Neuron (in vitro differentiated cells): ENCODE results near the gene TRPV5.

ENCODE experiments used
- H2AFZ ChIP-seq: one replicate; pipeline ENCODE4 v1.6.1; 2013; ENCODE audit warnings: low read depth, mild to moderate bottlenecking, inconsistent platforms, low read length, moderate library complexity
- H3K27me3 ChIP-seq: one replicate; pipeline ENCODE4 v1.6.1; 2013; ENCODE audit warnings: low read length; ENCODE audit not compliant: insufficient read depth
- H3K36me3 ChIP-seq: one replicate; pipeline ENCODE4 v1.6.1; 2013; ENCODE audit warnings: low read length; ENCODE audit not compliant: insufficient read depth
- H3K4me1 ChIP-seq: one replicate; pipeline ENCODE4 v1.6.1; 2013; ENCODE audit warnings: low read length; ENCODE audit not compliant: insufficient read depth
- H3K4me3 ChIP-seq: 2 replicates; pipeline ENCODE4 v1.5.1; 2013; ENCODE audit warnings: mild to moderate bottlenecking, low read length, moderate library complexity
- H3K9me3 ChIP-seq: one replicate; pipeline ENCODE4 v1.6.1; 2013; ENCODE audit warnings: low read length

The TRPV5 gene

DNA sequence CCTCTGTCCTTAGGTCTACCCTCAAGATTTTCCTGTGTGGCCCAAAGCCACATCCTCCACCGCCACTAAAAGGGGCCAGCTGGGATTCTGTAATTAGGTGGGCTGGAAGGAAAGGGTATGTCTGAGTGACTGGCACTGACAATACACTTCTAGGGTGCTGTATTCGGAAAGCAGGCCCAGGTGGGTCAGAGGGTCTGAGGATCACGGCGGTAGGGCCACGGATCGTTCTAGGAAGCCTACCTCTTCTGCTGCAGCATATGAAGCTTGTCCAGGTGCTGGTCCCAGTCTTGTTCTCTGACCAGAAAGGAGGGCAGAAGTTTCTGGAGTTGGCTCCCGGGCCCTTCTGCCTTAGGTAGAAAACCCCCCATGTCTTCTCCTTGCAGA lies 462 bp downstream of the TRPV5 start:
- no peak overlapping the region for H3K4me3 ChIP-seq
- H2AFZ ChIP-seq = no peak overlapping the region

DNA sequence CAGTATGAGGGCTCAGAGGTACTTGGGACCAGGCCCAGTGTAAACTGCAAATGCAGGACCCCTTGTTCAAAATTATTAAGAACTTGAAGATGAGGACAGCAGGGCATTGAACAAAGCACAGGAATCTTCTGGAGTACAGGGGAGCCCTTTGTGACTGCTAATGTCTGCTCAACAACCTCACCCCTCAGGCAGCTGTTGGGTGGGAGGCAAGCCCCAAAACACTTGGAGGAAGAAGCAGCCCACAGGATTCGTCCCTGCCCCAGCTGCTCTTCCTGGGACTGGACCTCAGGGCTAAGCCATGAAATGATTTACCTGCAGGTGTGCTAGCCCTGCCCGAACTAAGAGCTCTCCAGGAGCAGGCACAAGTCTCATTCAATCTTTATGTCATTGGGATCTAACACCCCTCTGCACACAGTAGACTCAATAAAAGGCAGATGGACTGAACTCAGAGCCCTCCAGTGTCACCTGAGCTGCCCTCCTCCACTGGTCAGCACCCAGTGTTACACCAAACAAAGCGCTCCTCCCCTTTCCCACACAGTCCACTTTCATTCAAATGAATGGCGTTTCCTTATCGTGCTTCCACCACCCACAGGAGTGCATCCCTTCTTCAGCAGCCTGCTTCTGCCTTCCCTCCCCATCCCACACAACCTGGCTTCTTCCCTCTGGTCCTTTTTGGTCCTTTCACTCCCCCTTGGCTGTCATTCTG lies 1.0 kb downstream of the TRPV5 start:
- H3K36me3 ChIP-seq = no peaks in the 10 kb centered on the region
- no peaks in the 10 kb centered on the region for H3K27me3 ChIP-seq
- H3K4me1 ChIP-seq = no peaks in the 10 kb centered on the region
- no peaks in the 10 kb centered on the region for H3K9me3 ChIP-seq
- no peak overlapping the region for H3K4me3 ChIP-seq
- H2AFZ ChIP-seq = no peak overlapping the region

More for the DNA sequence above, 462 bp downstream of the TRPV5 start:
- no peaks in the 10 kb centered on the region for H3K4me1 ChIP-seq
- H3K27me3 ChIP-seq = no peaks in the 10 kb centered on the region
- H3K36me3 ChIP-seq = no peaks in the 10 kb centered on the region
- no peaks in the 10 kb centered on the region for H3K9me3 ChIP-seq

DNA sequence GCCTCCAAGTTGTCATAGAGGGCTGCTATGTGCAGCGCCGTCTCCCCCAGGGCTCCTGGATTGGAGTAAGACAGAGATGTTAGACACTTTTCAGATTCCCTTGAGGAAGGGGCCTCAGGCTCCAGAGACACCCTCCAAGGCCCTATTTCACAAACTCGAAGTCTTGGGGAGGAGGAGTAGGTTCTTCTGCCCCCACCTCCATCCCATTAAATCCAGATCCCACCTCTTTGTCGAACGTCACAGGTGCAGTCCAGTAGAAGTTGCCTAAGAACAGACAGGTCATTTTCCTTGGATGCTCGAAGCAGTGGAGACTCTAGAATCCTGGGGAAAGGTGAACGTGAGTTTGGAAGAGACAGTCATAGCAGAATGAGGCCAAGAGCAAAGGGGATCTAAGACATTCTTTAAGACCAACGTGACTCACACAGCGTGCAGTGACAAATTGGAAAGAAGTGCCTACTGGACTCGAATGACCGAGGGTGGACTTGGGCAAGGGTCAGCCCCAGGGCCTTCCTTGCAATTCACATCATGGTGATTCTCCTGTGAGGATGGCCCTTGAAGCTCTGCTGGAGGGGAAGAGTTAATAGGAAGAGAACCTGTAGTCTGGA lies 3.3 kb downstream of the TRPV5 start:
- Histone ChIP-seq H3K9me3 (no peaks in the 10 kb centered on the region), H3K27me3 (no peaks in the 10 kb centered on the region), H3K4me1 (no peaks in the 10 kb centered on the region), H3K4me3 (no peak overlapping the region), H3K36me3 (no peaks in the 10 kb centered on the region), H2AFZ (no peak overlapping the region)

DNA sequence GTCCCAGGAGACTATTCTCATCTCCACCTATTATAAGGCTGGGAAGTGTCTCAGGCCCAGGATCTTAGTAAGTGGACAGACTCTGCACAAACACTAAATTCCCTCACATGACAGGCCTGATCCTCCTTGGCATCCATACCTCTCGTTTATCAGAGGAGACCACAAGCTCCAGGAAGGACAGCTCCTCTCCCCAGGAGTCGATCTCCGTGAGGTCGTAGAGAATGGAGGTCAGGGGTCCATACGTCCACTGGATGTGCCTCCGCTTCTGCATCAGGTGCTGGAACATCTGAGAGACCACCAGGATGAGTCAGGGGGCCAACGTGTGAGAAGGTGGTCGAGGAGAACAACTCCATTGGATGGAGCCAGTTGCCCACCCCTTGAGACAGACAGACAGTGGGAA lies 5.6 kb downstream of the TRPV5 start:
- Histone ChIP-seq H2AFZ (no peak overlapping the region), H3K4me1 (no peaks in the 10 kb centered on the region), H3K4me3 (no peak overlapping the region), H3K27me3 (no peaks in the 10 kb centered on the region), H3K9me3 (no peaks in the 10 kb centered on the region), H3K36me3 (no peaks in the 10 kb centered on the region)

DNA sequence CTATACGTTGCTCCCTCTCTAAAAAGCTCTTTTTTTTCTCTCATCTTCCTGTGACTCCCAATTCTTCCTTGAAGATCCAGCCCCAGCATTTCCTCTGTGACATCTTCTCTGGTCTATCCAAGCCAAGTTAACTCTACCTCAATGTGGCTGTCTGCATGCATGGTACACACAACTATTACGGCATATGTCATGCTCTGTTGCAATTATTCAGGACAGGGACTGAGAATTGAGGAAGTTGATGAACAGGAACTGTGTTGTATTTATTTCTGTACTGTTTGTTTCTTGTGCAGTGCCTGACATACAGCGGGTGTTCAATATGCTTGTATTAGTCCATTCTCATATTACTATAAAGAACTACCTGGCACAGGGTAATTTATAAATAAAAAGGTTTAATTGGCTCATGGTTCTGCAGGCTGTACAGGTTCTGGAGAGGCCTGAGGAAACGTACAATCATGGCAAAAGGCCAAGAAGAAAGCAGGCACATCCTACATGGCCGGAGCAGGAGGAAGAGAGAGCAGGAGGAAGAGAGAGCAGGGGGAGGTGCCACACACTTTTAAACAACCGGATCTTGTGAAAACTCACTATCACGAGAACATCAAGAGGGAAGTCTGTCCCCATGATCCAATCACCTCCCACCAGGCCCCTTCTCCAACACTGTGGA lies 6.3 kb downstream of the TRPV5 start:
- Histone ChIP-seq H3K4me3 (no peak overlapping the region), H3K36me3 (no peaks in the 10 kb centered on the region), H3K4me1 (no peaks in the 10 kb centered on the region), H3K27me3 (no peaks in the 10 kb centered on the region), H3K9me3 (no peaks in the 10 kb centered on the region), H2AFZ (no peak overlapping the region)

DNA sequence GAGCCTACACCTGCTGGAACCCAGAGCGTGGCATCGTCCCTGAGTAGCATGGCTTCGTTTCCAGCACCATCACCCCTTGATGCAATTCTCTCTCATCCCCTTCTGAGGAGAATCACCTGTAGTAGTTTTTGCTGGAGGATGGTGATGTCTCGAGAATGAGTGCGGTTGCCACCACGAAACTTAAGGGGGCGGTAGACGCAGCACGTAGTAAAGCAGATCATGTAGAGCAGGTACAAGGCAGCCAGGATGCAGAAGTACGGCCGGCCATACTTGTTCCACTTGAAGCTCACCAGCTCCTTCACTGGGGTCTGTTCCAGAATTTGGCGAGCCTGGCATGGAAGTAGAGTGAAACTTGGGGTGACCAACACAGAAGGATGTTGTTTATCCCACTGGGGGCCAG lies 8.1 kb downstream of the TRPV5 start:
- no peaks in the 10 kb centered on the region for H3K36me3 ChIP-seq
- no peaks in the 10 kb centered on the region for H3K9me3 ChIP-seq
- H3K4me1 ChIP-seq = no peaks in the 10 kb centered on the region
- no peaks in the 10 kb centered on the region for H3K27me3 ChIP-seq
- no peak overlapping the region for H3K4me3 ChIP-seq
- H2AFZ ChIP-seq = no peak overlapping the region

DNA sequence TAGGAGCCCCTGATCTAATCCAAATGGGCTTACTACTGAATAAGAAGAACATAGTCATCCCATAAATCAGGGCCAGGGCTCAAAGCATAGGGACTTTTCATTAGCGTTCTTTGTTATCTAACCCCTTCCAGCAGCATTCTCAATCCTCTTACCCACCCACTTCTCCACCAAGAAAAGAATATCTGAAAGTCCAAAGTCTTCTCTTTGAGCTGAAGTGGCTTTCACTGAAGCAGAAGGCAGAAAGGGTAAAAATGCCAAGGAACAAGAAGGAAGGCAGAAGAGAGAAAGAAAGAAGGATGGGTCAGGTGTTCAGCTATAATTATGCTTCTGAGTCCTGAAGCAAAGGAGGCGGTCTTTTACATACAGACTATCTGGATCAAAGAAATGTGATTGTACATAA lies 10.2 kb downstream of the TRPV5 start:
- no peak overlapping the region for H2AFZ ChIP-seq
- H3K36me3 ChIP-seq = no peaks in the 10 kb centered on the region
- H3K4me1 ChIP-seq = no peaks in the 10 kb centered on the region
- H3K27me3 ChIP-seq = no peaks in the 10 kb centered on the region
- H3K4me3 ChIP-seq = no peak overlapping the region
- H3K9me3 ChIP-seq = no peaks in the 10 kb centered on the region

DNA sequence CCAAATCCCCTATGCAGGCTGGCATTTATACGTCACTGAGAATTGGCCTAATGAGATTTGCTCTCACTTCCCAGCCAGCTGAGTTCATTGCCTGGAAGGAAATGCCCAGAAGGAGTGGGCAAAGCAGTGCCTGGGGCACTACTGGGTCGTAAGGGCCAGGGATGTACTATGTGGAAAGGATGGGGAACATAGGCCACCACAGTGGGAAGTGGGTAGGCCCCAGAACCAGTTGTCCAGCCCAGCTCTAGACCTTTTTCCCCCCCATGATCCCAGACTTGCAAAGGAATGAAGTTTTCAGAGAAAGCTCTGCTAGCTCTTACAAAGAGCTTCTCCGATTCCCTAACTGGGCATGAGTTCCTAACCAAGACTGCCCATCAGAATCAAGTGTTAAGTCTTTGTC lies 13.9 kb downstream of the TRPV5 start:
- no peaks in the 10 kb centered on the region for H3K9me3 ChIP-seq
- no peak overlapping the region for H2AFZ ChIP-seq
- no peaks in the 10 kb centered on the region for H3K36me3 ChIP-seq
- no peaks in the 10 kb centered on the region for H3K4me1 ChIP-seq
- H3K4me3 ChIP-seq = no peak overlapping the region
- H3K27me3 ChIP-seq = no peaks in the 10 kb centered on the region

DNA sequence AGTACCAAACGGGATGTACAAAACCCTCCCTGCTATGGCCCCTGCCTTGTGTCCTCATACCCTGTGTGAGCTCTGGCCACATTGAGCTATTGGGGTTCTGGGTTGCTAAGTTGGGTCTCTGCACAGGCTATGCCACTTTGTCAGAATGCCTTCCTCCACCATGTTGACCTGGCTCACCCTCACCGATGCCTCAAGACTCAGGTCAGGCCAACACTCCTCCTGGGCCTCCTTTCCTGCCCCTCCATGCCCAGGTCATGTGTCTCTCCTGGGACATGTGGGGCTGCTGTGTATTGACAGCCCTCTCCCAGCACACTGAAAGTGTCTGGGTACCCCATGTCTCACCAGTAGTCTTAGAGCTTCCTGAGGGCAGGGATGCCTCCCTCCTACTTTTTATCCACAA lies 14.6 kb downstream of the TRPV5 start:
- Histone ChIP-seq H3K4me1 (no peaks in the 10 kb centered on the region), H3K4me3 (no peak overlapping the region), H3K36me3 (no peaks in the 10 kb centered on the region), H3K27me3 (no peaks in the 10 kb centered on the region), H3K9me3 (no peaks in the 10 kb centered on the region), H2AFZ (no peak overlapping the region)

DNA sequence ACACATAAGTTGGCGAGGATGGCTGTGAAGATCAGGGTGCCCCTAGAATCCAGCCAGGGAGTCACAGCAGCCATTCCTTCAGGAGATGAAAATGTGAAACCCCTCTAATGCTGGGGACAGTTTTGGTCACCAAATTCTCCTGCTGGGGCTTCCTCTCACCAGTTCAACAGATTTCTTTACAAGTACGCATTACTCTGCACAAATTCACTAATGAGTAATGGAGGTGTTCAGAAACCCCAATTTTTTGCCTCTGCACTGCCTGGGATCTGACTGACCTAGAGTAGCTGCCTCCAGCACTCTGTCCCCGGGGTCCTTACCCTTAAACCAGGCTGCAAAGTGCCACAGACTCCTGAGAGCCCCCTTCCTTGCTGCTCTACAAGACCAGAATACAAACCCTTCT lies 16.1 kb downstream of the TRPV5 start:
- no peaks in the 10 kb centered on the region for H3K4me1 ChIP-seq
- H3K27me3 ChIP-seq = no peaks in the 10 kb centered on the region
- H3K4me3 ChIP-seq = no peak overlapping the region
- H3K36me3 ChIP-seq = no peaks in the 10 kb centered on the region
- H3K9me3 ChIP-seq = no peaks in the 10 kb centered on the region
- H2AFZ ChIP-seq = no peak overlapping the region

DNA sequence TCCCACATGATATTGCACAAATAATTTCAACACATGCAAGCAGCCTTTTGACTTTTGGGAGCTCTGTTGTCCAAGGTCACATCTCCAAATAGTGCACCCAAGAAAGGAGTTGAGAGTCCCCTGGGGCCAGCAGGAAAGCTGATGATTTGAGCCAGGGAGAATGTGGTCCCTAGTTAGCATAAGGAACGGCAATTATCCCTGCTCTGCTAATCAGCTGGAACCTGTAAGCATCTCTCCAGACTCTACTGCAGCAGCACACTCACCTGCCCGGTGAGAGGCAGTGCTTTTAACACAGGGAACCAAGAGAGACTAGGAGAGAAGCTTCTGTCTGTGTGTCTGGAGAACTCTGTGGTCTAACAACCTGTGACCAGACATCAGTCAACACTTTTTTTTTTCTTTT lies 17.0 kb downstream of the TRPV5 start:
- H3K4me1 ChIP-seq = no peaks in the 10 kb centered on the region
- no peak overlapping the region for H3K4me3 ChIP-seq
- H3K9me3 ChIP-seq = no peaks in the 10 kb centered on the region
- H2AFZ ChIP-seq = no peak overlapping the region
- H3K36me3 ChIP-seq = no peaks in the 10 kb centered on the region
- no peaks in the 10 kb centered on the region for H3K27me3 ChIP-seq

DNA sequence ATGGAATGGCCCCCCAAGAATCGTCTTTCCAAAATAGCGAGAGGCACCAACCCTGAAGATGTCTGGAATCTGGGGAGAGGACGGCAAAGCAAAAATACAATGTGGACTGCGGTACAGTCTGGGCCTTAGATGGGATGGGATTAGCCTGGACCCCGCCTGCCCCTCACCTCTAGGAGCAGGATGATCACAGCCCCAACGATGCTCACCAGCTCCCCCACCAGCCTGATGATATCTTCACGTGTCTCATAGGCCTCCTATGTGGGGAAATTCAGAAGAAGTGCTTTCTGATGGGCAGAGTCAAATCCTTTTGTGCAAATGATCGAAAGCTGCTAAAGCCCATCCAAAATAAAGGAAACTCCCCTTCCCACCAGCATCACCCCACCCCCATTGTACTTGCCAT lies 18.2 kb downstream of the TRPV5 start:
- H3K4me3 ChIP-seq = no peak overlapping the region
- no peaks in the 10 kb centered on the region for H3K36me3 ChIP-seq
- no peaks in the 10 kb centered on the region for H3K27me3 ChIP-seq
- no peaks in the 10 kb centered on the region for H3K9me3 ChIP-seq
- no peaks in the 10 kb centered on the region for H3K4me1 ChIP-seq
- no peak overlapping the region for H2AFZ ChIP-seq

DNA sequence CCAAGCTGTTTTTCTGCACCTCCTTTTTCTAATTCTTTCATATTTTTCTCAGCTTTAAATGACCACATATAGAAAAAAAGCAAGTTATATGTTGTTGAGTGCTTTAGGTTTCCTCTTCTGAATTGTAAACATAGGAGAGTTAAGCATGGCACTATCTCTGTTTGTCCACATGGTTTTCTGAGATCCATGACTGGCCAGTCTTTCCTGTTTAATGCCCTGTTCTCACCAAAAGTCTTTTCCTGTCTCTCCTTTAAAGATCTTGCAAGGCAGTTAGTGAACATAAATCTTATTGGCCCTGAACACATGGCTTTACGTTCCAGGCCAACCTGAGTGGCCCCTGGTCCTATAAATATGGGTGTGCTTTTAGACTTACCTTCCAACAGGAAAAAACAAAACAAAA lies 19.4 kb downstream of the TRPV5 start:
- H3K4me1 ChIP-seq = no peaks in the 10 kb centered on the region
- no peak overlapping the region for H3K4me3 ChIP-seq
- H3K27me3 ChIP-seq = no peaks in the 10 kb centered on the region
- no peaks in the 10 kb centered on the region for H3K9me3 ChIP-seq
- H2AFZ ChIP-seq = no peak overlapping the region
- no peaks in the 10 kb centered on the region for H3K36me3 ChIP-seq
